CD4-positive, alpha-beta T cell treated with Interferon gamma for 1 hour (primary cell): ENCODE results near the gene MGLL.

Experiments
- DNase-seq: peaks from one replicate; pipeline ENCODE4 v3.0.0-alpha.2; 2020

Gene MGLL

GRCh38 chr3:127699416-127700300 lies 122.7 kb downstream of the MGLL start:
- no peak for DNase-seq

DNA sequence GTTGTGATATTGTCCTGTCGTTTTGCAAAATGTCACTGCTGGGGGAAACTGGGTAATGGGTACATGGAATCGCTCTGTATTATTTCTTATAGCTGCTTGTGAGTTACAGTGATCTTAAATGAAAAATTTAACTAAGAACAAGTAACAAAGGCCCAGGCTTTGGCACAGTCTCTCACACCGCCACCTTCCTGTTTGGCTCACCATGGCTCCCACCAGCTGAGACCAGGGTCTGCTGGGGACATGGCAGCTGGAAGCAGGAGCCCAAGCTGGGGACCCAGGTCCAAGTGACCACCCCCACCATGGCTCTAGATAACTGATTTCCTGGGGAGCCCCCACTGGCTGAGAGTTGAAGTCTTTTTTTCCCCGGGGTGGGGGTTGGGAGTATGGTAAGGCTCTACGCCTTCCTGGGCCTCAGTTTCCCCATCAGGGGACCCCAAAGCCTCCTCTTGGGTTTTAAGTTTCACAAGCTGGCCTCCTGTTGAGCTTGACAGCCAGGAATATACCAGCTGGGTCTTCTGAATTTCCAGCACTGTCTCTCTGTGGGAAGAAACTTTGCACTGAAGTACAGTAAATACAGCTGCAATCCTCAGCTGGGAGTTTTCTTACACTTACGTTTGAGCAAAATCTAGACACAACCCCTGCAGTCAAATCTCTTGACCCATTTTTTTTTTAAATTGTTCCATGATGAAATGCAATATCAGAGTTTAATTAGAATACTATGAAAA lies 123.5 kb downstream of the MGLL start:
- DNase-seq, result no peak

DNA sequence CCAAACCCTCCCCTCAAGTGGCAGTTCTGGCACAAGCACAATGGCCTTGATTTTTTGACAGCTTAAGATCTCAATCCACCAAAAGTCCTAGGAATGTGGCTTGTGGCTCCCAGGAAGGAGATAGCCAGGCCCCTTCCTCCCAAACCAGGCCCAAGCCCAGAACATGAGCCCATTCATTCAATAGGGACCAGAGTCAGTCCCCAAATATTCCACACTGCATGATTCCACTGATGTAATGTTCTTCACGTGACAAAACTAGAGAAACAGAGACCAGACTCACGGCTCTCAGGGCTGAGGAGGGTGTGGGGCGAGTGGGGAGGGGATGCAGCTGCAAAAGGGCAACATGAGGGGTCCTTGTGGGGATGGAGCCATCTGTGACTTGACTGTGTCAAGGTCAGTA lies 124.0 kb downstream of the MGLL start:
- DNase-seq, result no peak

- DNase-seq, result peak; percentile 64
These were observed 124.6 kb downstream of the MGLL start for GRCh38 chr3:127697551-127698240.

GRCh38 chr3:127694467-127695215 lies 127.7 kb downstream of the MGLL start:
- DNase-seq, result peak; percentile 54

DNA sequence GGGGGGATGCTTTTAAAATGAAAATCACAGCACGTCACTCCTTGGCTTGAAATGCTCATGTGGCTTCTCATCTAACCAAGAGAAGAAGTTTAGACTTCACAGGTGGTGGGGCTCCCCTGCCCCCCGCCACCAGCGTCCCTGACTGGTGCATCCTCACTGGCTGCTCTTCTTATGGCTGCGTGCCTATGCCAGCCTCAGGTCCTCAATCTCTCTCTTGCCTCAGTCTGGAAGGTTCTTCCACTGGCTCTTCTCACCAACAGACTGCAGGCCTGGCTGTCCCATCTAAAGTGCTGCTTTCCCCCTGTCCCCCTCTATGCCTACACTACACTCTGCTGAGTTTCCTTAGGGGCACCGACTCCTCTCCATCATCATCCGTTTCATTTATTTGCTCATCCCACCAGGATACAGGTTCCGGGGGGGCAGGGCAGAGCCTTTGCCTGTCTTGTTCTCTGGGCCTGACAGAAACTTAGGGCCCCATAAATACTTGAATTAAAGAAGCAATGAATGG lies 128.9 kb downstream of the MGLL start:
- no peak for DNase-seq

DNA sequence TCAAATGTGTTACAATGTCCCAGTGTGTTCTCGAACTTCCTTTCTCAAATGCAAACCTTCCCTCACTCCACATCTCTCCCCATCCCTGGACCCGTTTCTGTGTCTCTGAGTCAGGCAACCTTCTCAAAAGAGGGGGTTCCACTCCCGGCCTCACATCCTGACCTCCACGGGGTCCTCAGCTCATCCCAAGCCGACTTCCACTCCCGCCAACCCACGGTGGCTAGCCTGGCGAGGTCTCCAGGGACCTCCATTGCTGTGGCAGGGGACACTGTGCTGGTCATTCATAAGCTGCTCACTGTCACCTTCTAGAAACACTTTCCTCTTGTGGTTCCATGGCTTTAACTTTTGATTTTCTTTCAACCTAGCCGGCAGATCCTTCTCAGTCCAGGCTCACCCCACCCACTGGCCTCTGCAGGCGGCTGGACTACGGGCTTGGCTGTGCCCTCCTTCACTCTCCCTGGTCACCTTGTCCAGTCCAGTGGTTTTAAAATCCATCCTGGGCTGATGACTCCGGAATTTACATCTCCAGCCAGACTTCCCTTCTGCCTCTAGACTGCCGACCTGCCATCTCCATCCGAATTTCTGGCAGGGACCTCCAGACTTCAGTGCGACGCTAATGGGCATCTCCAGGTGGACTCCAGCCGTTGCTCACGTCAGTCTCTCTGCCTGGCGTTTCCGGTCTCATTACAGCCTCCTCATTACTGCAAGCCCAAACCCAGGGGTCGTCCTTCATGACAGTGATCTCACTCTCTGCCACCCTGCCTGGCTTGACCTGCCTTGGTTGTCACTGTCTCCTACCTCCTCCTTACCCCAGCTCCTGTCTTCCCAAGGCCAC lies 129.6 kb downstream of the MGLL start:
- no peak for DNase-seq

DNA sequence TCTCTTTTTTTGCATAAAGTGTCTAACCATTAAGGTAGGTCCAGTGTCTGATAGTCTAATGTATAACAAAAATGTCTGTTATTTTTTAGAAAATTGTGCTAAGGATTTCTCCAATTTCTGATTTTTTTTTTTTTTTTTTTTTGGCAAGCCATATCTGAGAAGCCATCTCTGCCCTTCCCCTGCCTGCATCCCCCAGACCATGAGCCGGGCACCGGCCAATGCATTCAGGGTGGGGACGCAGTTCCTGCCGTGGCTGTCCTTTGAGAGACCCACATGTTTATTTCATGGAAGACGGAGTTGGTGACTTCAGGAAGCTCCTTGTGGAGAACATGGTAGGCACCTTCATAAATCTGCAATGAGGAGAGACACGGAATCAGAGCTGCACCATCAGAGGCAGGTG lies 130.3 kb downstream of the MGLL start:
- no peak for DNase-seq

GRCh38 chr3:127691489-127691888 lies 130.8 kb downstream of the MGLL start:
- DNase-seq, result no peak

GRCh38 chr3:127690823-127691452 lies 131.4 kb downstream of the MGLL start:
- DNase-seq, result no peak

DNA sequence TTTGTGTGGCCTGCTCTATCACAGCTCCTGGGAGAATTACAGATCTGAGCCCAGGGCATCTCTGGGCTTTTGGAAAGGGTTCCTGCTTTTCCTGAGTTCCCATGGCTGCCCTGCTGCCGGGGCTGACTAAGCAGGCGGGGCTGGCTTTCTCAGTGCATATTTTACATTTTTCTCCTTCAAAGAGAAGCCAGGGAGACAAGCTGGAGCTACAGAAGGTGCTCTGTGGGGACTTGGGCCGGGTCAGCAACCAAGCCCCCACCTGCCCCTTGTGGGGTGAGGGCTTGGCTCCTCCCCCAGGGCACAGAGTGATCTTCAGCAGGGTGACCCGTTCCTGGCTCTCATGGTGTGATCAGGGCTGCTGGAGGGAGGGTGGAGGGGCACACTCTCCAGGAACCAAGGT lies 132.2 kb downstream of the MGLL start:
- DNase-seq, result no peak

GRCh38 chr3:127689266-127689860 lies 133.0 kb downstream of the MGLL start:
- DNase-seq, result no peak

DNA sequence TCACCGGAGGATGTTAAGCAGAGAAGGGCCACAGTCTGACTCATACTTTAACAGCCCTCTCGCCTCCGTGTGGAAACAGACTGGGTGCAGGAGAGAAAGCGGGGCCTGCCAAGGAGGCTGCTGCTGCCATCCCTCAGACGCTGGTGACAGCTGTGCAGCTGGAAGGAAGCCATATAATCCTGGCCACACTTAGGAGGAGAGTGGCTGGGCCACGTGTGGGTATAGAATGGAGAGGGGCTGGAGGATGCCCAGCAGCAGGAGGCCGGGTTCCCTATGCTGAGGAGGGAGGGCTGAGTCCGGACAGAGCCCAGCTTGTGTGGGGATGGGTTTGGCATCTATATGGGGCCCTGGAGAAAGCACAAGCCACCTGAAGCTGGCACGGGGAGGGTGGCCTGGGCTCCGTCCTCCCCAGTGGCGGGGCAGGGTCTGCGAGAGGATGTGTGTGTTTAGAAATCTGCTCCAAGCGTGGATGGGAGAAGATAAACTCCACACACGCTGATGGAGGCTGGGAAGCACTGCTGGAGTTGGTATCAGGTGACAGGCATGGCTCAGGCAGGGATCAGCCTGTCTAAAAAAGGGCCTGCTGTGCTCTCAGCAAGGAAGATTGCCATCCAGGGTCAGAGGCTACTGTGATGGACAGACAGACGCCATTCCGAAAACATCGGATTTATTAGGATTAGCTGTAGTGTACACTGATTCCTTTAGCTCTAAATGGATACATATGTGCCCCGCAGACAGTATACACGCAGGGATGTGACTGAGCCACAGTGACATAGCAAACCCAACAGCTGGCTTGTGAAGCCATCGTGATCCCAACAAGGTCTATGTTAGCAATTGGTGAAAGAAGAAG lies 133.7 kb downstream of the MGLL start:
- DNase-seq, result no peak

- no peak for DNase-seq
These were observed 134.3 kb downstream of the MGLL start for GRCh38 chr3:127688022-127688415.

- DNase-seq, result no peak
These were observed 135.0 kb downstream of the MGLL start for GRCh38 chr3:127687228-127687737.

- DNase-seq, result no peak
These were observed 135.8 kb downstream of the MGLL start for GRCh38 chr3:127686512-127686894.

DNA sequence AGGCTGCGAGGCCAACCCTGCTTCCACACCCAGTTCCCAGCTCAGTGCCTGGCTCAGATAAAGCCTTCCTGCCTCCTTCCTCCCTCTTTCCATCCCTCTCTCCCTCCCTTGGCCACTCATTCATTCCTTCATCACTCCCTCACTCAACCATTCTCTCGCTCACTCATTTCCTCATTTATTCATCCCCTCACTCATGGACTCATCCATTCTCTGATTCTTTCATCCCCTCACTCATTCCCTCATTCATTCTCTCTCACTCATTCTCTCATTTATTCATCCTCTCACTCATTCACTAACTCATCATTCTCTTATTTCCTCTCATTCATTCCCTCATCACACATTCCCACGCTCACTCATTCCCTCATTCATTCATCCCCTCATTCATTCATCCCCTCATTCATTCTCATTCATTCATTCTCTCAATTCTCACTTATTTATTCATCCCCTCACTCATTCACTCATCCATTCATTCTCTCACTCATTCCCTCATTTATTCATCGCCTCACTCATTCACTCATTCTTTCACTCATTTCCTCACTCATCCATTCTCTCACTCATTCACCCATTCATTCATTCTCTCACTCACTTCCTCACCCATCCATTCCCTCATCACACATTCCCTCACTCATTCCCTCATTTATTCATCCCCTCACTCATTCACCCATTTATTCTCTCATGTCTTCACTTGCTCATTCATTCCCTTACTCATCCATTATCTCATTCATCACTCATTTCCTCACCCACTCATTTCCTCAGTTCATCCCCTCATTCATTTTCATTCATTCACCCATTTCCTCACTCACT lies 136.4 kb downstream of the MGLL start:
- DNase-seq, result no peak

DNA sequence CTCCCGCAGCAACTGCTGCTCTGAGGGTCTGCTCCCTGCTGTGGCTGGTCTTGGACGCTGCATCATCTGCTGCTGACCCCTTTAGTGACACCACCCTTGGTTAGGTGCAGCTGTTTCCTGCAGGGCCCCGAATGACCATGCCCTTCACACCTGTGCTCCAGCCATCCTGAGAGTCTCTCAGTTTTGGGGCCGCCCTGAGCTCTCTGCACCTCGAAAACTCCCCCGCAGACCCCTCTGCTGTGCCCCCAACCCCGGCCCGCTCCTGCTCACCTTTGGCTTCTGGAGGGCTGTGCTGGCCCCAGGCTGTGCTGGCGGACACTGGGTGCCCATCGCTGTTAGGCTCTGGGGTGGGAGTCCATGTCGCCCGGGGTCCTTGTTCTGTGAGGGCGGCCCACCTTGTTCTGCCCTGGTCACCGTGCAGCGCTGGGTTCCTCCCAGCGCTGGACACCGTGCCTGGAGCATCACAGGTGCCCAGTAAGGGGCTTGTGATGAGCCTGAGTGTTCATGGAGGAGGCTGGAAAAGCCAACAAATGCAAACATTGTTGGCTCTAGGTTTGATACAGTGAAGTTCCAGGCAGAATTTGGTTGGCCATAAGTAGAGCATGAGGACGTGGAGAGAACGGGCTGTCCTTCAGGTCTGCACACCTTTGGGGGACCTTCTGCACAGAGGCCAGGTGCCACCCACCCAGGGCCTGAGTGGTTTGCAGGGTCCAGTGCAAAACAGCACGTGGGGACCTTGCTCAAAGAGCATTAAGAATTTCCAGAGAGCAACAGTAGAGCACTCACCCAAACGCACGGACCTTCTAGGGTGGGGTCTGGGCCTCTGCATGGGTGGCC lies 137.2 kb downstream of the MGLL start:
- no peak for DNase-seq
